ENCODE results near the gene SPIRE2.
"Not testable (repeated sequence)": the region's sequence is repeated elsewhere in the genome, so short reads cannot be mapped to it uniquely, and the experiment has no call there.

SPIRE2 gene

GRCh38 chr16:89871895-89872294 lies 43.6 kb downstream of the SPIRE2 start:
- no peak for DNase-seq

- peak; percentile 85 for DNase-seq
These were observed 45.1 kb downstream of the SPIRE2 start, which contains the start of gene TCF25 for GRCh38 chr16:89873109-89873971. TCF25 (plus strand) TSS chr16:89873592; CDS start chr16:89873668, 76 bp downstream.

GRCh38 chr16:89873972-89874689 lies 45.9 kb downstream of the SPIRE2 start:
- peak; percentile 90 for DNase-seq

GRCh38 chr16:89879123-89879522 lies 50.8 kb downstream of the SPIRE2 start:
- not testable (repeated sequence) for DNase-seq

GRCh38 chr16:89880477-89881367 lies 52.4 kb downstream of the SPIRE2 start:
- no peak for DNase-seq

- no peak for DNase-seq
These were observed 53.1 kb downstream of the SPIRE2 start for GRCh38 chr16:89881368-89881730.

- no peak for DNase-seq
These were observed 55.2 kb downstream of the SPIRE2 start for GRCh38 chr16:89883346-89884040.

GRCh38 chr16:89884041-89884421 lies 55.8 kb downstream of the SPIRE2 start:
- no peak for DNase-seq

GRCh38 chr16:89887243-89887642 lies 59.0 kb downstream of the SPIRE2 start:
- DNase-seq = no peak

GRCh38 chr16:89890200-89890599 lies 61.9 kb downstream of the SPIRE2 start:
- no peak for DNase-seq

GRCh38 chr16:89890886-89891657 lies 62.8 kb downstream of the SPIRE2 start:
- DNase-seq = no peak

- no peak for DNase-seq
These were observed 63.9 kb downstream of the SPIRE2 start for GRCh38 chr16:89892055-89892630.

GRCh38 chr16:89892635-89893034 lies 64.4 kb downstream of the SPIRE2 start:
- DNase-seq = no peak

- DNase-seq = no peak
These were observed 65.6 kb downstream of the SPIRE2 start for GRCh38 chr16:89893642-89894548.

GRCh38 chr16:89895482-89896250 lies 67.4 kb downstream of the SPIRE2 start:
- DNase-seq = no peak

GRCh38 chr16:89897204-89897603 lies 68.9 kb downstream of the SPIRE2 start:
- no peak for DNase-seq

- DNase-seq = no peak
These were observed 70.1 kb downstream of the SPIRE2 start for GRCh38 chr16:89898201-89898967.

- DNase-seq = no peak
These were observed 71.7 kb downstream of the SPIRE2 start for GRCh38 chr16:89899879-89900481.

All from activated CD4-positive, alpha-beta T cell treated with anti-CD3 and anti-CD28 coated beads for 1 hour (primary cell).